ENCODE measurements around the gene RNF220.

RNF220 gene

GRCh38 chr1:44648529-44649250 is 243.6 kb downstream of the RNF220 start:
- TF ChIP-seq CTCF (IDR thresholded peaks at IDR 0.05; ENCODE audit: control insufficient read depth, extremely low read depth, insufficient read depth) = no peak
- no peak overlapping the region for H3K4me3 ChIP-seq (ENCODE audit: low read depth, low read length)
- no peak for DNase-seq (ENCODE audit: low read depth)

- DNase-seq (ENCODE audit: low read depth) = no peak
- no peak overlapping the region for H3K4me3 ChIP-seq (ENCODE audit: low read depth, low read length)
- no peak for TF ChIP-seq CTCF (IDR thresholded peaks at IDR 0.05; ENCODE audit: control insufficient read depth, extremely low read depth, insufficient read depth)
Observed at GRCh38 chr1:44649788-44650158, 244.7 kb downstream of the RNF220 start.

DNA sequence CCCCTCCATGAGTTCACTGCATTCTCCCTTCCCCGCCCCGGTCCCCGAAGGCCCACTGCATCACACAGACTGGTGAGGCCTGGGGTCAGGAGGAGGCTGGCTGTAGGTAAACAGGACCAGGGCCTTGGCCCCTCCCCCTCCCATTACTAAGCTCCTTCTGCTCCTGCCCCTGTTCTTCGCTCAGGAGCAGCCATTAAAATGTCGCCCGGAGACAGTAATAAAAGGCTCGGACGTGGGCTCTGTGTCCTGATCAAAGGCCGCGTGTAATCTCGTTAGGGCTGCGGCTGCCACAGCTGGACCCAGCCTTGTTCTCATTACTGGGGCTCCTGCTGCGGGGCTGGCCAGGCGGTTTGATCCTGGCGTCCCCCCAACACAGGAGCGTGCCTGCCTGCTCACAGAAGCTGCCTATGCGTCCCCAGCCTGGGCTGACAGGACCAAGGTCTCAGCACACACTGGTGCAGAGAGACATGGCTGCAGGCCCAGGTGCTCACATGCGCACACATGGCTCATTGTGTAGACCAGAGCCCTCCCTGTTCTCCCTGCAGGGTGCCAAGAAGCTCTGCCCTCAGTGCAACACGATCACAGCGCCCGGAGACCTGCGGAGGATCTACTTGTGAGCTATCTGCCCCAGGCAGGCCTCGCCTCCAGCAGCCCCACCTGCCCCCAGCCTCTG is 245.2 kb downstream of the RNF220 start:
- no peak for DNase-seq (ENCODE audit: low read depth)
- no peak overlapping the region for H3K4me3 ChIP-seq (ENCODE audit: low read depth, low read length)
- TF ChIP-seq CTCF (IDR thresholded peaks at IDR 0.05; ENCODE audit: control insufficient read depth, extremely low read depth, insufficient read depth) = no peak

DNA sequence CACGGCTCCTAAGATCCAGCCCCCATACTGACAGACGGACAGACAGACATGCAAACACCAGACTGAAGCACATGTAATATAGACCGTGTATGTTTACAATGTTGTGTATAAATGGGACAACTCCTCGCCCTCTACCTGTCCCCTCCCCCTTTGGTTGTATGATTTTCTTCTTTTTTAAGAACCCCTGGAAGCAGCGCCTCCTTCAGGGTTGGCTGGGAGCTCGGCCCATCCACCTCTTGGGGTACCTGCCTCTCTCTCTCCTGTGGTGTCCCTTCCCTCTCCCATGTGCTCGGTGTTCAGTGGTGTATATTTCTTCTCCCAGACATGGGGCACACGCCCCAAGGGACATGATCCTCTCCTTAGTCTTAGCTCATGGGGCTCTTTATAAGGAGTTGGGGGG is 246.0 kb downstream of the RNF220 start:
- DNase-seq (ENCODE audit: low read depth) = no peak
- no peak for TF ChIP-seq CTCF (IDR thresholded peaks at IDR 0.05; ENCODE audit: control insufficient read depth, extremely low read depth, insufficient read depth)

DNA sequence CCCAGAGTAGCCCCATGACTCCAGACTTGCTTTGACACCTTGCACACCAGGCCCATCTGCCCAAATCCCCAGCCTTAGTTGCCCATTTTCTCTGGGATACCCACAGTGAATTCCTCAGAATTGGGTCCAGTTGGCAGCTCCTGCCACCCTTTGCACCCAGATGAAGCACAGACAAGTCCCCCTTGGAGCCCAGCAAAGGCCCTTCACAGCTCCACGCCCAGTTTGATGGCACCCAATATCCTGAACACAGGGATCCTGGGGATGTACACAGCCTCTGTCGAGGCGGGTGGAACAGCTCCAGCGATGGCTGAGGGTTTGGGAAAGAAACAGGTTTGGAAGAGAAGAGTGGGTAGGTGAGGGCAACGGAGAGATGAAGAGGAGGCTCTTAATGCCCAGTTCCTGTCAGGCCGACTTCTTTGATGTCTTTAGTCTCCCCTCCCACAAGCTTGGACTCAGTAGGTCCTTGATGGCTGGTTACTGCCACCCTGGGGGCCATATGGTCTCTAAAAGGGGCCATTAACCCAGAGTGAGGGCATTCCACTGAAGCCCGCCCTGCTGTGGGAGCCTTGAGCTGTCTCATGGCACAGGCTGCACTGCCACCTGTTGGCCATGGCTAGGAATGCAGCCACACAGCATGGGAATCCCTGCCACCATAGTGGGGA is 247.5 kb downstream of the RNF220 start:
- H3K4me3 ChIP-seq (ENCODE audit: low read depth, low read length) = no peak overlapping the region
- no peak for DNase-seq (ENCODE audit: low read depth)
- TF ChIP-seq CTCF (IDR thresholded peaks at IDR 0.05; ENCODE audit: control insufficient read depth, extremely low read depth, insufficient read depth) = peak; percentile 99

More for the DNA sequence above, 246.0 kb downstream of the RNF220 start:
- H3K4me3 ChIP-seq (ENCODE audit: low read depth, low read length) = no peak overlapping the region

DNA sequence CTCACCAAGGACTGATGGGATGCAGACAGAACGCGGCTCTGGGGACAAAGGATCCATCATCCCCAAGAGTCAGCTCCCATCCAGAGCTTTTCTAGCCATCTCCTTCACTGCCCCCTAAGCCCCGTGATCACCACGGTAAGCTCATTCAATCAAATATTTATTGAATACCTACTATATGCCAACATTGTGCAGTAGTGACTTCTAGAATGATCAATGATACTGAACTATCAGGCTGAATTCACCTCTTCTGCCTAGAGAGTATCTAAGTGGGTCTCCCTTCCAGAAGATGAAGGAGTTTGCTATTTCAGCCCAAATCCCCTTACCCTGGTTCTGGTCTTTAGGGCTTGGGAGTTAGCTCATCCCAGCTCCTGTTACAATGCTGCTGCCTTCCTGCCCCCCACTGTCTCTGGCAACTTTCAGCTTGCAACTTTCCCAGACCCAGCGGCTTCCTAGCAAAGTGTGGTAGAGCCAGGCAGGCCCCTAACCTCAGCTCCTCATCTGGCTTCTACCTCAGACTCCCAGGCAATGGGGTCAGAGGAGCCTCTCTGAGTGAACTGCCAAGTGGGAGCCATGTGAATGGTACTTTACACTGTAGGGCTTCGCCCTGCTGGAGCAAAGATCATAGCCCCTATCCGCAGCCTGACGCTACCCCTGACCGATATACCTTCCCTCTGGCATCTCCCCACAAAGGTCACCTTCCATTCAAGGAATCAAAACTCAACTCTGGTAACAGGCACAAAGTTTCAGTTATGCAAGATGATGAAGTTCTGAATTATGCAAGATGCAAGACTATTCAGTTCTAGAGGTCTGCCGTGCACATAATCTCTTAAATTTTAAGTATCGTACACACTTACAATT is 248.3 kb downstream of the RNF220 start:
- no peak for DNase-seq (ENCODE audit: low read depth)
- no peak for TF ChIP-seq CTCF (IDR thresholded peaks at IDR 0.05; ENCODE audit: control insufficient read depth, extremely low read depth, insufficient read depth)

More for the DNA sequence above, 248.3 kb downstream of the RNF220 start:
- H3K4me3 ChIP-seq (ENCODE audit: low read depth, low read length) = no peak overlapping the region
